H1 (cell line): ENCODE measurements around the gene TRPT1. TPM values are rescaled to one million over a fixed set of nuclear protein-coding genes. Genes with fewer than 3 reads are reported as not detected.

Experiments
- HDAC2 ChIP-seq, 2 experiments: fragments of 300-600 bp in 1 of 2; sonication (generic) in 1 of 2; IDR thresholded peaks; 2 replicates each; pipeline ENCODE4 v1.6.1; 2011 to 2012; ENCODE audit warnings: low read depth in 2 of 2, low read length in 2 of 2, mild to moderate bottlenecking in 2 of 2, moderate library complexity in 2 of 2, borderline replicate concordance in 1 of 2, inconsistent platforms in 1 of 2
- NRF1 ChIP-seq: IDR thresholded peaks from 2 replicates; pipeline ENCODE4 v1.6.1; 2011; ENCODE audit warnings: mild to moderate bottlenecking, low read depth, low read length, improper control_type of control experiment
- SP1 ChIP-seq: IDR thresholded peaks from 2 replicates; pipeline ENCODE4 v1.6.1; 2011; ENCODE audit warnings: low read depth, low read length
- SUZ12 ChIP-seq: fragments of 200-600 bp; sonication (generic); IDR thresholded peaks from 2 replicates; pipeline ENCODE4 v1.6.1; 2012; ENCODE audit warnings: mild to moderate bottlenecking, inconsistent platforms, low read length, moderate library complexity, mixed read lengths
- YY1 ChIP-seq: IDR thresholded peaks from 2 replicates; pipeline ENCODE4 v1.6.1; 2011; ENCODE audit warnings: low read depth, mild to moderate bottlenecking, low read length
- polyA plus RNA-seq, 7 experiments: library from polyadenylated mRNA; depleted of rRNA in 3 of 7; stranded (reverse) in 5 of 7; unstranded in 2 of 7; fragments of >200 nt in 5 of 7; fragments of 200-250 nt in 2 of 7; gene quantifications; 1 replicate in 5 of 7; 2 replicates in 1 of 7; 4 replicates in 1 of 7; pipeline versions ENCODE4 v1.2.1 to v1.2.3, GENCODE V29; 2011 to 2013; ENCODE audit warnings: missing spikeins in 2 of 7, mixed read lengths in 2 of 7
- total RNA-seq: library from RNA; stranded (reverse); fragmentation: NEBNext Ultra II Directional; extraction: Animal tissue kit (Norgen Biotek cat#: 25700); gene quantifications from 2 replicates; pipeline ENCODE4 v1.2.1, GENCODE V29; 2021

Gene TRPT1
- total and polyA plus RNA-seq, 2 of the 8 experiments (the other 6 are each of a cell fraction or from before 2014, with no cell fraction given) = 34.5 to 74.6 TPM

DNA sequence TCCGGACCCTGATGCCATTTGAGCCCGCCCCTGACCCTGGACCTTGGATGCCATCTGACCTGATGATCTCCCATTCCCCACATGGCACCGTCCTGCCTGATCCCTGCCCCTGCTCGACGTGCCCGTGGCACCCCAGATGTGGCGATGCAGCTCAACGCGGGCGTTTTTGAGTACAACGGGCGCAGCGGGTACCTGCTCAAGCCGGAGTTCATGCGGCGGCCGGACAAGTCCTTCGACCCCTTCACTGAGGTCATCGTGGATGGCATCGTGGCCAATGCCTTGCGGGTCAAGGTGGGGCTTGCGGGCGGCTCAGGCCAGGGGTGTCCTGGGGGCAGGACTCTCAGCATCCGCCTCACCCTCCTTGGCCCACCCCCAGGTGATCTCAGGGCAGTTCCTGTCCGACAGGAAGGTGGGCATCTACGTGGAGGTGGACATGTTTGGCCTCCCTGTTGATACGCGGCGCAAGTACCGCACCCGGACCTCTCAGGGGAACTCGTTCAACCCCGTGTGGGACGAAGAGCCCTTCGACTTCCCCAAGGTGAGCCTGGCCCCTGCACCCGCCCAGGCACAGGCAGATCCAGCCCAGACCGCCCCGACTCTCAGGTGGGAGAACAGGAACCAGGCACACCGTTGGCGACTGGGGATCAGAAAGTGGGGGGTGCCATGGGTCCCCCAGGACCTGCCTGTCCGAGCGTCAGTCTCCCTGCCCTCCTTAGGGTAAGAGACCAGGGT is 36.5 kb upstream of the TRPT1 start (continued):
- TF ChIP-seq HDAC2 (IDR thresholded peaks at IDR 0.05; ENCODE audit: borderline replicate concordance in 1 of 2, low read depth in 2 of 2, low read length in 2 of 2) (no peak), SUZ12 (no peak), YY1 (no peak), SP1 (no peak), NRF1 (no peak)
